Thymus (tissue), 11 donors: Measurements from ENCODE around the gene ZNF763. TPM values are rescaled to one million over a fixed set of nuclear protein-coding genes. Genes with fewer than 3 reads are reported as not detected.
"Not testable (repeated sequence)": the region's sequence is repeated elsewhere in the genome, so short reads cannot be mapped to it uniquely, and the experiment has no call there.

Experiments used
- DNase-seq, 9 donors: peaks; one replicate each; pipeline ENCODE4 v3.0.0-alpha.2; 2013; ENCODE audit warnings: low spot score in 9 of 9, low read depth in 6 of 9, missing footprints in 1 of 9
- H3K27ac ChIP-seq, 2 donors: one replicate each; pipeline ENCODE4 v1.5.1; 2013; ENCODE audit warnings: control low read depth in 1 of 2, low read depth in 1 of 2, low read length in 1 of 2, mild to moderate bottlenecking in 1 of 2, moderate library complexity in 1 of 2
- H3K27me3 ChIP-seq, 2 donors: one replicate each; pipeline ENCODE4 v1.5.1; 2013; ENCODE audit warnings: low read length in 1 of 2; ENCODE audit not compliant: control insufficient read depth in 2 of 2, insufficient read depth in 1 of 2
- H3K36me3 ChIP-seq, 2 donors: one replicate each; pipeline ENCODE4 v1.5.1; 2013; ENCODE audit warnings: low read length in 1 of 2, mild to moderate bottlenecking in 1 of 2, moderate library complexity in 1 of 2; ENCODE audit not compliant: control insufficient read depth in 2 of 2, insufficient read depth in 2 of 2
- H3K4me1 ChIP-seq, 2 donors: one replicate each; pipeline ENCODE4 v1.5.1; 2013; ENCODE audit warnings: low read length in 2 of 2; ENCODE audit not compliant: control insufficient read depth in 2 of 2, insufficient read depth in 2 of 2
- H3K4me3 ChIP-seq, 2 donors: one replicate each; pipeline ENCODE4 v1.5.1; 2013; ENCODE audit warnings: low read length in 2 of 2, control low read depth in 1 of 2, mild to moderate bottlenecking in 1 of 2
- H3K9me3 ChIP-seq, 2 donors: one replicate each; pipeline ENCODE4 v1.5.1; 2013; ENCODE audit warnings: low read length in 1 of 2, mild to moderate bottlenecking in 1 of 2; ENCODE audit not compliant: control insufficient read depth in 2 of 2, insufficient read depth in 1 of 2
- WGBS: extraction: QIAGEN DNeasy Blood & Tissue Kit; methylation state at CpG from one replicate; pipeline ENCODE4 v1.1.7; 2013; 5-methylcytosine and 5-hydroxymethylcytosine counted together
- polyA plus RNA-seq: library from polyadenylated mRNA; stranded (reverse); fragments of 200-250 nt; gene quantifications from one replicate; pipeline ENCODE4 v1.2.3, GENCODE V29; 2013
- total RNA-seq: library from RNA; stranded (reverse); fragments of 120-200 nt; gene quantifications from one replicate; pipeline ENCODE4 v1.2.4, GENCODE V29; 2013
- donor health status: healthy.

The ZNF763 gene
- total and polyA plus RNA-seq, 2 donors, result 4.4 to 9.9 TPM

- peaks cover 6 to 14% of the 10 kb centered on the region in 2 donors for H3K4me1 ChIP-seq
- peak in 1 of 9 donors; percentile 28 for DNase-seq
- no peak overlapping the region for H3K4me3 ChIP-seq
- H3K36me3 ChIP-seq, result peaks cover under 1% of the 10 kb centered on the region in 2 donors
- H3K27ac ChIP-seq, result no peak overlapping the region
- H3K27me3 ChIP-seq, result no peaks in the 10 kb centered on the region
- peaks cover 6 to 38% of the 10 kb centered on the region in 2 donors for H3K9me3 ChIP-seq
- WGBS, result 38% methylated on average over 5 of the region's 5 CpGs
Measured at GRCh38 chr19:11984986-11985385, 20.1 kb downstream of the ZNF763 start.

- 97% methylated on average over 17 of the region's 17 CpGs for WGBS
Measured at GRCh38 chr19:11986754-11987153, 21.9 kb downstream of the ZNF763 start.

GRCh38 chr19:11987405-11988281 lies 22.8 kb downstream of the ZNF763 start:
- under 1% methylated on average over 54 of the region's 54 CpGs for WGBS
- Histone ChIP-seq H3K27ac (peak overlapping the region; percentile 97), H3K4me1 (peaks cover 6 to 14% of the 10 kb centered on the region in 2 donors)

More at GRCh38 chr19:11986754-11987153, 21.9 kb downstream of the ZNF763 start:
- Histone ChIP-seq H3K27ac (no peak overlapping the region), H3K36me3 (peaks cover 4 to 7% of the 10 kb centered on the region in 2 donors), H3K4me1 (peaks cover 6 to 14% of the 10 kb centered on the region in 2 donors), H3K4me3 (no peak overlapping the region), H3K27me3 (no peaks in the 10 kb centered on the region), H3K9me3 (peaks cover 0 to 24% of the 10 kb centered on the region in 2 donors)
- no peak for DNase-seq

GRCh38 chr19:11989112-11989456 lies 24.2 kb downstream of the ZNF763 start:
- 77% methylated on average over 9 of the region's 9 CpGs for WGBS
- Histone ChIP-seq H3K4me1 (peaks cover 6 to 14% of the 10 kb centered on the region in 2 donors), H3K36me3 (peaks cover 4 to 12% of the 10 kb centered on the region in 2 donors), H3K27me3 (no peaks in the 10 kb centered on the region), H3K27ac (peak overlapping the region in 1 of 2 donors; percentile 97), H3K9me3 (peaks cover 0 to 16% of the 10 kb centered on the region in 2 donors), H3K4me3 (peak overlapping the region; percentile 98 to 99)
- no peak for DNase-seq

More at GRCh38 chr19:11987405-11988281, 22.8 kb downstream of the ZNF763 start:
- H3K36me3 ChIP-seq, result peaks cover 4 to 7% of the 10 kb centered on the region in 2 donors
- peak; percentile 83 to 97 (median 93) for DNase-seq
- peaks cover 0 to 18% of the 10 kb centered on the region in 2 donors for H3K9me3 ChIP-seq
- H3K27me3 ChIP-seq, result no peaks in the 10 kb centered on the region
- peak overlapping the region; percentile 98 to 99 for H3K4me3 ChIP-seq

- not testable (repeated sequence) for DNase-seq, H3K27me3 ChIP-seq, H3K27ac ChIP-seq, H3K9me3 ChIP-seq, H3K4me3 ChIP-seq
- peaks cover 6 to 14% of the 10 kb centered on the region in 2 donors for H3K4me1 ChIP-seq
- WGBS, result 79% methylated on average over 4 of the region's 4 CpGs
- H3K36me3 ChIP-seq, result peaks cover 4 to 15% of the 10 kb centered on the region in 2 donors
Measured at GRCh38 chr19:11991921-11992320, 27.1 kb downstream of the ZNF763 start.

- no peaks in the 10 kb centered on the region for H3K27me3 ChIP-seq
- peaks cover 0 to 7% of the 10 kb centered on the region in 2 donors for H3K9me3 ChIP-seq
- no peaks in the 10 kb centered on the region for H3K4me1 ChIP-seq
- no peak for DNase-seq
- WGBS, result 95% methylated on average over 1 of the region's 1 CpG
- H3K4me3 ChIP-seq, result no peak overlapping the region
- H3K27ac ChIP-seq, result no peak overlapping the region
- peaks cover 10 to 16% of the 10 kb centered on the region in 2 donors for H3K36me3 ChIP-seq
Measured at GRCh38 chr19:11995174-11995573, 30.3 kb downstream of the ZNF763 start.

- no peak for DNase-seq
- Histone ChIP-seq H3K4me1 (no peaks in the 10 kb centered on the region), H3K36me3 (peaks cover 18 to 22% of the 10 kb centered on the region in 2 donors), H3K4me3 (no peak overlapping the region), H3K9me3 (peaks cover 0 to 13% of the 10 kb centered on the region in 2 donors), H3K27me3 (no peaks in the 10 kb centered on the region), H3K27ac (no peak overlapping the region)
- 92% methylated on average over 9 of the region's 9 CpGs for WGBS
Measured at GRCh38 chr19:12000152-12000981, 35.5 kb downstream of the ZNF763 start.

- Histone ChIP-seq H3K36me3 (peaks cover 38 to 50% of the 10 kb centered on the region in 2 donors), H3K9me3 (peaks cover 24 to 67% of the 10 kb centered on the region in 2 donors), H3K4me3 (no peak overlapping the region), H3K27ac (no peak overlapping the region), H3K4me1 (no peaks in the 10 kb centered on the region), H3K27me3 (no peaks in the 10 kb centered on the region)
- 98% methylated on average over 9 of the region's 9 CpGs for WGBS
- no peak for DNase-seq
Measured at GRCh38 chr19:12015015-12015752, 50.3 kb downstream of the ZNF763 start.
